Thymus (tissue), 14 donors: ENCODE results near the gene ARRDC2. TPM values are rescaled to one million over a fixed set of nuclear protein-coding genes. Genes with fewer than 3 reads are reported as not detected.

ENCODE experiments used
- DNase-seq, 9 donors: peaks; one replicate each; pipeline ENCODE4 v3.0.0-alpha.2; 2013; ENCODE audit warnings: low spot score in 9 of 9, low read depth in 6 of 9, missing footprints in 1 of 9
- H3K27ac ChIP-seq, 2 donors: one replicate each; pipeline ENCODE4 v1.5.1; 2013; ENCODE audit warnings: control low read depth in 1 of 2, low read depth in 1 of 2, low read length in 1 of 2, mild to moderate bottlenecking in 1 of 2, moderate library complexity in 1 of 2
- H3K27me3 ChIP-seq, 2 donors: one replicate each; pipeline ENCODE4 v1.5.1; 2013; ENCODE audit warnings: low read length in 1 of 2; ENCODE audit not compliant: control insufficient read depth in 2 of 2, insufficient read depth in 1 of 2
- H3K36me3 ChIP-seq, 2 donors: one replicate each; pipeline ENCODE4 v1.5.1; 2013; ENCODE audit warnings: low read length in 1 of 2, mild to moderate bottlenecking in 1 of 2, moderate library complexity in 1 of 2; ENCODE audit not compliant: control insufficient read depth in 2 of 2, insufficient read depth in 2 of 2
- H3K4me1 ChIP-seq, 2 donors: one replicate each; pipeline ENCODE4 v1.5.1; 2013; ENCODE audit warnings: low read length in 2 of 2; ENCODE audit not compliant: control insufficient read depth in 2 of 2, insufficient read depth in 2 of 2
- H3K4me3 ChIP-seq, 2 donors: one replicate each; pipeline ENCODE4 v1.5.1; 2013; ENCODE audit warnings: low read length in 2 of 2, control low read depth in 1 of 2, mild to moderate bottlenecking in 1 of 2
- H3K9me3 ChIP-seq, 2 donors: one replicate each; pipeline ENCODE4 v1.5.1; 2013; ENCODE audit warnings: low read length in 1 of 2, mild to moderate bottlenecking in 1 of 2; ENCODE audit not compliant: control insufficient read depth in 2 of 2, insufficient read depth in 1 of 2
- WGBS: extraction: QIAGEN DNeasy Blood & Tissue Kit; methylation state at CpG from one replicate; pipeline ENCODE4 v1.1.7; 2013; 5-methylcytosine and 5-hydroxymethylcytosine counted together
- long read RNA-seq, 10 donors: transcript quantifications; one replicate each; lab custom pipeline, GENCODE V29; 2026
- polyA plus RNA-seq: library from polyadenylated mRNA; stranded (reverse); fragments of 200-250 nt; gene quantifications from one replicate; pipeline ENCODE4 v1.2.3, GENCODE V29; 2013
- total RNA-seq: library from RNA; stranded (reverse); fragments of 120-200 nt; gene quantifications from one replicate; pipeline ENCODE4 v1.2.4, GENCODE V29; 2013
- donor health status: healthy.

Gene ARRDC2
- total RNA-seq (17.8 TPM), polyA plus RNA-seq (172 TPM)
- long read RNA-seq, donor 1 = 0 reads
- long read RNA-seq, donor 2, transcript ARRDC2-201 (8 exons, 2,503 nt) = major isoform, 7 of 22 reads
- long read RNA-seq, donor 2, partial matches to known transcripts = 9 of 22 reads
- long read RNA-seq, donor 2, other reads (novel, unspliced or antisense) = 0 of 22 reads
- long read RNA-seq, donor 3, partial matches to known transcripts = 0 of 6 reads
- long read RNA-seq, donor 3, other reads (novel, unspliced or antisense) = 0 of 6 reads
- long read RNA-seq, donor 4, partial matches to known transcripts = 0 of 1 reads
- long read RNA-seq, donor 4, other reads (novel, unspliced or antisense) = 0 of 1 reads
- long read RNA-seq, donor 5, transcript ARRDC2-201 (8 exons, 2,503 nt) = major isoform, 13 of 17 reads
- long read RNA-seq, donor 5, partial matches to known transcripts = 0 of 17 reads
- long read RNA-seq, donor 5, other reads (novel, unspliced or antisense) = 0 of 17 reads
- long read RNA-seq, donor 6, transcript ARRDC2-201 (8 exons, 2,503 nt) = minor isoform, 5 of 13 reads
- long read RNA-seq, donor 6, transcript ARRDC2-202 (8 exons, 2,528 nt) = major isoform, 6 of 13 reads
- long read RNA-seq, donor 6, partial matches to known transcripts = 0 of 13 reads
- long read RNA-seq, donor 6, other reads (novel, unspliced or antisense) = 0 of 13 reads
- long read RNA-seq, donor 7, partial matches to known transcripts = 0 of 6 reads
- long read RNA-seq, donor 7, other reads (novel, unspliced or antisense) = 0 of 6 reads
- long read RNA-seq, donor 8, partial matches to known transcripts = 0 of 1 reads
- long read RNA-seq, donor 8, other reads (novel, unspliced or antisense) = 0 of 1 reads
- long read RNA-seq, donor 9 = 0 reads
- long read RNA-seq, donor 10, partial matches to known transcripts = 0 of 4 reads
- long read RNA-seq, donor 10, other reads (novel, unspliced or antisense) = 0 of 4 reads

DNA sequence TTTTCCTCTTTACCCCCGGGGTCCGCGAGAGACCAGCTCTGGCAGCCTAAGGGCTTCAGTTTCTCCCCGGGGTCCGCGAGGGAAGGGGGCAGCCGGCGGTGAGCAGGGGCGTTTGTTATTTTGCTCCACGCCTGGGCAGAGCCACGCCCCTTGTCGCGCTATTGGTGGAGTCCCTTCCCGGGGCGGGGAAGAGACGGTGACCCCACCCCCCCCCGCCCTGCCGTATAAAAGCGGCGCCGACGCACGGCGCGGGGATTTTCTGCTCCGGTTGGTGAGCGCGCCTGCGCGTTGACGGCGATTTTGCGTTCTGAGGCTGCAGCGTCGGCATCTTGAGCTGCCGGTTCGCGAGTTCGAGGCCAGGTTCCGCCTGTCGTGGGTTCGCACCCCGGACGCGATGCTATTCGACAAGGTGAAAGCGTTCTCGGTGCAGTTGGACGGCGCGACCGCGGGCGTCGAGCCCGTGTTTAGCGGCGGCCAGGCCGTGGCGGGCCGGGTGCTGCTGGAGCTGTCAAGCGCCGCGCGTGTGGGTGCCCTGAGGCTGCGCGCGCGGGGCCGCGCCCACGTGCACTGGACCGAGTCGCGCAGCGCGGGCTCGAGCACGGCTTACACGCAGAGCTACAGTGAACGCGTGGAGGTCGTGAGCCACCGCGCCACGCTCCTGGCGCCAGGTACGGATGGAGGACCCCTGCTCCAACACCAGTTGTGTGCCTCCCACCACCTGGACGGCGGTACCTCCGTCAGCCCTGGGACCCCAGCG is at the start of gene ARRDC2:
Gene ARRDC2, plus strand, starts transcription at position 254 of the 757 bp plus-strand sequence. Its CDS starts 141 bp downstream, at position 395.
- peaks cover 10 to 32% of the 10 kb centered on the region in 2 donors for H3K4me1 ChIP-seq
- DNase-seq = peak in 8 of 9 donors; percentile 82 to 96 (median 90)
- H3K27ac ChIP-seq = peak within 1 kb of the TSS; percentile 89 to 92
- peaks cover 2 to 7% of the 10 kb centered on the region in 2 donors for H3K9me3 ChIP-seq
- peak within 1 kb of the TSS; percentile 57 to 72 for H3K4me3 ChIP-seq
- WGBS = 26% methylated on average over 92 of the region's 92 CpGs
- H3K27me3 ChIP-seq = peaks cover 0 to under 1% of the 10 kb centered on the region in 2 donors
- H3K36me3 ChIP-seq = peaks cover 36 to 38% of the 10 kb centered on the region in 2 donors

DNA sequence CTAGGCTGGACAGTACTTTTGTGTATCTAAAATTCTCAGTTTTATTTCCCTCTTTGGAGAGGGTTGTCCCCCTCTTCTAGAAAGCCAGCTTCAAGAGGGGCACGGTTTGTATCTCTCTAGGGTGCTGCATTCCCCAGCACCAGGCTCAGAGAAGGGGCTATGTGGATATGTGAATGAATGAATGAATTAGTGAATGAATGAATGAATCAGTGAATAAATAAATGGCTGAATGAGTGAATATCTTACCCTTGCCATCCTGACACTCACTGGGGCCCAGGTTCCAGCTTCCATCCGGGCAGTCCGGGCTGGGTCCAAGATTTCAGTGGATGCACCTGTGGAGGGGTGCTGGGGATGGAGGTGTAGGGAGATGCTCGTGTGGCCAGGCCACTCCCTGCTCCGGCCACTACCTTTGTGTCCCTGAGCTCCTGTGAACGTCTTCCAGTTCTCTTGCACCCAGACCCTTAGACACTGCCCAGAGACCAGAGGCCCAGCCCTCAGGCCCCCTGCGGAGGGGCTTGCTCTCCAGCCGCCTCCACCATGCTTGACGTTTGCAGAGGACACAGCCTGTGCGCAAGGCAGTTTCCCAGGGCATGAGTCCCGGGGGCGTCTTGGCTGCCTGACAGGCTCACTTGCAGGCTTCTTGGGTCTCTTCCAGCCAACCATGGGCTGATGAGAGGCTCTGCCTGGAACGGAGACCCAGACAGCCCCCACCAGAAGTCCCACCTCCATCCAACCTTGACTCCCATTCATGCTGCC is 43.9 kb upstream of the ARRDC2 start:
- Histone ChIP-seq H3K27ac (no peak overlapping the region), H3K4me1 (peaks cover 0 to 5% of the 10 kb centered on the region in 2 donors), H3K9me3 (peaks cover 0 to 7% of the 10 kb centered on the region in 2 donors), H3K36me3 (no peaks in the 10 kb centered on the region), H3K27me3 (peaks cover 42 to 67% of the 10 kb centered on the region in 2 donors), H3K4me3 (no peak overlapping the region)
- WGBS = 80% methylated on average over 13 of the region's 13 CpGs
- no peak for DNase-seq

DNA sequence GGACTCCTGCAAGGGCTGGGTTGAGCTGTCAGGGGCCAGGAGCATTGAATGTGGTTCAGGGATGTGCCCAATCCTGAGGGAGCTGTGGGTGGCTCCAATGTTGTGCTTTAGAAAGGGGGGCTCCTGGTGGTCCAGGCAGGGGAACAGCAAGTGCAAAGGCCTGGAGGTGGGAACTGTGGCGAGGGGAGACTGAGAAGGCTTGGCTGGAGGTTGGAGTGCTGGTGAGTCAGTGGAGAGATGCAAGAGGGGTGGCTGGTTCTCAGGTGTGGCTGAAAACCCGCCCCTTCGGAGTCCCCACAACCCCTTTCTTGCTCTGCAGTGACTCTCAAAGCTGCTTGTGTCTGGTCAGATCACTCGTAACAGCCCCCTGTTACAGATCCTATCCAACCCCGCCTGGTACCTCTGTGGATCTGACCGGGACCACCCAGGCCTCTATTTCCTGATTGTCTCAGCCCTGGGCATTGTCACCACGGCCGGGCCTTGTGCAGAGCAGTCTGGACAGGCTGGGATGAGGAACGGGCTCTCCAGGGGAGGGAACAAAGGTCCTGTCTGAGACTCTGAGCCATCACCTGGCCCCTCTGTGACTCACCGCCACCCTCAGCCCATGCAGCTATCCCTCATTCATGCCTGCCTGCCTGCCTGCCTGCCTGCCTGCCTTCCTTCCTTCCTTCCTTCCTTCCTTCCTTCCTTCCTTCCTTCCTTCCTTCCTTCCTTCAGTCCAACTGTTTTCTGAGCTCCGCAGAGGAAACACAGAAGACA is 42.4 kb upstream of the ARRDC2 start:
- peaks cover 44 to 75% of the 10 kb centered on the region in 2 donors for H3K27me3 ChIP-seq
- peaks cover 0 to 7% of the 10 kb centered on the region in 2 donors for H3K9me3 ChIP-seq
- no peaks in the 10 kb centered on the region for H3K36me3 ChIP-seq
- H3K27ac ChIP-seq = no peak overlapping the region
- DNase-seq = no peak
- WGBS = 84% methylated on average over 11 of the region's 11 CpGs
- H3K4me1 ChIP-seq = peaks cover 0 to 5% of the 10 kb centered on the region in 2 donors
- H3K4me3 ChIP-seq = no peak overlapping the region

DNA sequence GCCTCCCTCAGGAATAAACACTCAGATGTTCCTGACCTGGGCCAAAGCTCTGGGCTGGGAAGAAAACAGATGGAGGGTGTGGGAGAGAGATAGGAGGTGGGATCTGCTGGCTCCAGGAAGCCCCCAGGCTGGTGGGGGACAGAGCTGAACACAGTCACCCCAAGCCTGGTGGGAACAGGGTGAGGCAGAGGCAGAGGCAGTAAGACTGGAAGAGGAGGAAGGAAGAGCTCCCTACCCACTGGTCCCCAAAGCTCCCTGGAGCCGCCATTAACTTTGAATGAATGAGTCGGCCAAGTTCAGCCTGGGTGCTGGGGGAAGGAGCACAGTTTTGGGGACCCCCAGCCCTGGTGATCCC is 41.9 kb upstream of the ARRDC2 start:
- no peak overlapping the region for H3K4me3 ChIP-seq
- DNase-seq = no peak
- 55% methylated on average over 2 of the region's 2 CpGs for WGBS
- no peaks in the 10 kb centered on the region for H3K36me3 ChIP-seq
- no peak overlapping the region for H3K27ac ChIP-seq
- H3K9me3 ChIP-seq = peaks cover 0 to 7% of the 10 kb centered on the region in 2 donors
- peaks cover 44 to 74% of the 10 kb centered on the region in 2 donors for H3K27me3 ChIP-seq
- peaks cover 0 to 5% of the 10 kb centered on the region in 2 donors for H3K4me1 ChIP-seq

DNA sequence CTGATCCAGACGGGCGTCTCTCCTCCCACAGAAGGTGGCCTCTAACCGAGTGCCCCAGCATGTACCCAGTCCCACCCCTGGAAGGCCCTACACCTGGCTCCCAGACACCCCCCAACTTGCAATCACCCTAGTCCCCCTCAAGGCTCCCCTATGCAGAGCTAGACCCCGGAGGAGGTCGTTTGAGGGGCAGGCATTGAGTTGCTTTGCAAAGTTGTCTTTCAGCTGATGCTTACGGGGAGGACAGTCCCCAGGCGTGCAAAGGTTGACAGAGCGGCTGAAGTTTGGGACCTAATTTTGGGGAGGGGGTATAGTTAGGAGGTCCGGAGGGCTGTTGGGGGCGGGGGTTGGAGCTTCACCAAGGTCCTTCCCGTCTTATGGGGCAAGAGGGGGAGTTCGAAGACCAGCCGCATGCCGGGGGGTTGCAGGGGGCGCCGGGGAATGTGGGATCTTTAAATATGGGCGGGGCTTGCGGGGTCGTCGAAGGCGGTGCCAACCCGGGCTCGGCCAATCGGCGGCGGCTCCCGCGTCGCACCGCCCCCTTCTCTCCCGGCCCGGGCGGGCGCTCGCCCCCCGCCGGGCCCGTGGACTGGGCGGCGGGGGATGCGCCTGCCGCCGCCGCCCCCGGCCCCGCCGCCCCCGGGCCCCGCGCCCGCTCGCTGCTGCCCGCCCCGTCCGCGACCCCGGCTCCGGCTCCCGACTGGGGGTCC is 41.3 kb upstream of the ARRDC2 start, which contains the start of gene KCNN1:
Gene KCNN1, plus strand, starts transcription at position 558 of the 707 bp plus-strand sequence. CDS start 6,782 bp downstream, outside the sequence.
- Histone ChIP-seq H3K9me3 (peaks cover 0 to 7% of the 10 kb centered on the region in 2 donors), H3K4me1 (peaks cover 0 to 5% of the 10 kb centered on the region in 2 donors), H3K27ac (no peak within 1 kb of the TSS), H3K27me3 (peaks cover 44 to 72% of the 10 kb centered on the region in 2 donors), H3K4me3 (peak within 1 kb of the TSS in 1 of 2 donors; percentile 23), H3K36me3 (no peaks in the 10 kb centered on the region)
- DNase-seq = no peak
- WGBS = 11% methylated on average over 56 of the region's 59 CpGs

DNA sequence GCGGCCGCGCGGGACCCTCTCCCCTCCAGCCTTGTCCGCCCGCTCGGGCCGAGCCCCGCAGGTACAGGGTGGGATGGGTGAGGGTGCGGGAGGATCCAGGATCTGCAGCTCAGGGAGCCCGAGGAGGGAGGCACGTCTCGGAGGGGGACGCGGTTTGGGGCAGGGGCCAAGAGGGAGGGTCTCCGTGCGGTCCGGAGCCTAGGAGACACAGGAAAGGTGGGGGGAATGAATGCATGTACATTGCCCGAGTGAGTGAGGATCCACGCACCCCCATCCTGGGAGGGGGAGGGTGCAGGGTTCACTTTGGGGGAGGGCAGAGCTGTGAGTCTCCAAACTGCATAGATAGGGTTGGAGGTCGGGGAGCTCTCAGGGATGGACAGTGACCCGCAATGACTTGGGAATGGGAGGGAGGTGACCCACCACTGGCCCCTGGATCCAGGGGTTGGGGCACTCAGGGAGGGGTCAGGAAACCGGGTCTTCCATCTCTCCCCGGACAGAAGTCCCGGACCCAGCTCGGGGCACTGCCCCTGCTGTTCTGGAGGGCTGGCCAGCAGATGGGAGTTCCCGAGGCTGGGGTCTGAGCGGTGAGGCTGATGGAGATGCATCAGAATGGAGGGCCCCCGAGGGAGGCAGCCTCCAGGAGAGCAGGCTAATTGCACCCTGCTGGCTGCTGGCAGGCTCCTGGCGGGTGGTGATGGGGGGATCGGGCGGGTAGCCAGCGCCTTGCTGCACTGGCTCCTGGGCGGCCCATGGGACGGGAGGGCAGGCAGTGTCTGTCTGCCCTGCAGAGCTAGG is 40.5 kb upstream of the ARRDC2 start:
- 18% methylated on average over 35 of the region's 35 CpGs for WGBS
- DNase-seq = no peak
- H3K4me3 ChIP-seq = peak overlapping the region in 1 of 2 donors; percentile 23

DNA sequence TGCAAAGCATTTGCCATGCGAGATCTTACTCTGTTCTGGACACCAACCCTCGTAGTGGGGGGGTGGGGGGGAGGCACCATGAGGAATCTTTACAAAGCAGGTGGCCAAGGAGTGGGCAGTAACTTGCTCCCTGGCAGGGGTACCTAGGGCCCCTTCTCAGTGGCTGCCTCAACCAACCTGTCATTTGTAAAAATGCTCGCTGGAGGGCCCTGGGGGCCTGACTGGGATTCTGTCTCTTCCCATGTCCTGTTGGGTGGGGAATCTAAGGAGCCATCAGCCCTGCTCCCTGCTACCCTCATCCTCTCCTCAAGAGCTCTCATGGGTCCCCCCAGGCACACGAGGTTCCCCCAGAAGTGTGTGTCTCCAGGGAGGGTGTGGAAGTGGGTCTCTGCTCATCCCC is 39.6 kb upstream of the ARRDC2 start:
- 91% methylated on average over 4 of the region's 4 CpGs for WGBS
- DNase-seq = no peak
- Histone ChIP-seq H3K9me3 (peaks cover 0 to 7% of the 10 kb centered on the region in 2 donors), H3K4me3 (no peak overlapping the region), H3K36me3 (no peaks in the 10 kb centered on the region), H3K27ac (no peak overlapping the region), H3K27me3 (peaks cover 44 to 63% of the 10 kb centered on the region in 2 donors), H3K4me1 (peaks cover 0 to 5% of the 10 kb centered on the region in 2 donors)

More for the DNA sequence above, 40.5 kb upstream of the ARRDC2 start:
- H3K9me3 ChIP-seq = peaks cover 0 to 7% of the 10 kb centered on the region in 2 donors
- peaks cover 44 to 64% of the 10 kb centered on the region in 2 donors for H3K27me3 ChIP-seq
- H3K36me3 ChIP-seq = no peaks in the 10 kb centered on the region
- peaks cover 0 to 5% of the 10 kb centered on the region in 2 donors for H3K4me1 ChIP-seq
- no peak overlapping the region for H3K27ac ChIP-seq
